ENCODE measurements around the gene NME7.
A peak's percentile ranks its signal among the peaks of the same experiment; 100 is the strongest.

NME7 gene

GRCh38 chr1:169245706-169246105 is 121.9 kb downstream of the NME7 start:
- H3K9me3 ChIP-seq (ENCODE audit: low read depth, low read length), result no peaks in the 10 kb centered on the region
- H3K4me3 ChIP-seq, result no peak overlapping the region
- H3K36me3 ChIP-seq (ENCODE audit: insufficient read depth, low read length), result no peaks in the 10 kb centered on the region
- H3K9ac ChIP-seq (ENCODE audit: insufficient read length), result no peak overlapping the region
- no peak for TF ChIP-seq POLR2AphosphoS5 (IDR thresholded peaks at IDR 0.05; ENCODE audit: borderline replicate concordance, low read depth, low read length)
- no peak for TF ChIP-seq EZH2 (IDR thresholded peaks at IDR 0.05)
- no peak for TF ChIP-seq FOXP2 (optimal IDR thresholded peaks at IDR 0.05; ENCODE audit: control extremely low read depth, extremely low read length, insufficient read depth)
- no peak for DNase-seq (ENCODE audit: low read depth, low spot score)
- no peak overlapping the region for H3K27ac ChIP-seq

- no peak for DNase-seq (ENCODE audit: low read depth, low spot score)
- no peak for TF ChIP-seq FOXP2 (optimal IDR thresholded peaks at IDR 0.05; ENCODE audit: control extremely low read depth, extremely low read length, insufficient read depth)
- no peak for TF ChIP-seq POLR2AphosphoS5 (IDR thresholded peaks at IDR 0.05; ENCODE audit: borderline replicate concordance, low read depth, low read length)
- no peak for TF ChIP-seq EZH2 (IDR thresholded peaks at IDR 0.05)
- H3K27ac ChIP-seq, result no peak overlapping the region
- no peaks in the 10 kb centered on the region for H3K36me3 ChIP-seq (ENCODE audit: insufficient read depth, low read length)
- H3K9me3 ChIP-seq (ENCODE audit: low read depth, low read length), result no peaks in the 10 kb centered on the region
- H3K4me3 ChIP-seq, result no peak overlapping the region
- H3K9ac ChIP-seq (ENCODE audit: insufficient read length), result no peak overlapping the region
These were observed 127.0 kb downstream of the NME7 start for GRCh38 chr1:169240449-169241232.

- TF ChIP-seq EZH2 (IDR thresholded peaks at IDR 0.05) (no peak), FOXP2 (optimal IDR thresholded peaks at IDR 0.05; ENCODE audit: control extremely low read depth, extremely low read length, insufficient read depth) (no peak), POLR2AphosphoS5 (IDR thresholded peaks at IDR 0.05; ENCODE audit: borderline replicate concordance, low read depth, low read length) (no peak)
These were observed 130.7 kb downstream of the NME7 start for GRCh38 chr1:169236880-169237279.

GRCh38 chr1:169236143-169236542 is 131.5 kb downstream of the NME7 start:
- Histone ChIP-seq H3K36me3 (ENCODE audit: insufficient read depth, low read length) (no peaks in the 10 kb centered on the region), H3K9me3 (ENCODE audit: low read depth, low read length) (no peaks in the 10 kb centered on the region), H3K9ac (ENCODE audit: insufficient read length) (no peak overlapping the region), H3K27ac (peak overlapping the region; percentile 63; the same call in 1 of the 2 replicates), H3K4me3 (no peak overlapping the region)
- no peak for DNase-seq (ENCODE audit: low read depth, low spot score)
- TF ChIP-seq EZH2 (IDR thresholded peaks at IDR 0.05), result no peak
- TF ChIP-seq FOXP2 (optimal IDR thresholded peaks at IDR 0.05; ENCODE audit: control extremely low read depth, extremely low read length, insufficient read depth), result no peak
- TF ChIP-seq POLR2AphosphoS5 (IDR thresholded peaks at IDR 0.05; ENCODE audit: borderline replicate concordance, low read depth, low read length), result no peak

More at GRCh38 chr1:169236880-169237279, 130.7 kb downstream of the NME7 start:
- no peaks in the 10 kb centered on the region for H3K9me3 ChIP-seq (ENCODE audit: low read depth, low read length)
- no peak overlapping the region for H3K9ac ChIP-seq (ENCODE audit: insufficient read length)
- H3K4me3 ChIP-seq, result no peak overlapping the region
- no peaks in the 10 kb centered on the region for H3K36me3 ChIP-seq (ENCODE audit: insufficient read depth, low read length)
- DNase-seq (ENCODE audit: low read depth, low spot score), result no peak
- no peak overlapping the region for H3K27ac ChIP-seq

- Histone ChIP-seq H3K36me3 (ENCODE audit: insufficient read depth, low read length) (no peaks in the 10 kb centered on the region), H3K9me3 (ENCODE audit: low read depth, low read length) (no peaks in the 10 kb centered on the region), H3K27ac (peak overlapping the region; percentile 63; the same call in 1 of the 2 replicates), H3K9ac (ENCODE audit: insufficient read length) (no peak overlapping the region), H3K4me3 (no peak overlapping the region)
- no peak for DNase-seq (ENCODE audit: low read depth, low spot score)
- no peak for TF ChIP-seq FOXP2 (optimal IDR thresholded peaks at IDR 0.05; ENCODE audit: control extremely low read depth, extremely low read length, insufficient read depth)
- no peak for TF ChIP-seq POLR2AphosphoS5 (IDR thresholded peaks at IDR 0.05; ENCODE audit: borderline replicate concordance, low read depth, low read length)
- TF ChIP-seq EZH2 (IDR thresholded peaks at IDR 0.05), result no peak
These were observed 132.0 kb downstream of the NME7 start for GRCh38 chr1:169235568-169235967.

GRCh38 chr1:169234780-169235179 is 132.8 kb downstream of the NME7 start:
- H3K4me3 ChIP-seq, result no peak overlapping the region
- no peaks in the 10 kb centered on the region for H3K9me3 ChIP-seq (ENCODE audit: low read depth, low read length)
- no peak for DNase-seq (ENCODE audit: low read depth, low spot score)
- H3K27ac ChIP-seq, result no peak overlapping the region
- TF ChIP-seq FOXP2 (optimal IDR thresholded peaks at IDR 0.05; ENCODE audit: control extremely low read depth, extremely low read length, insufficient read depth), result no peak
- TF ChIP-seq EZH2 (IDR thresholded peaks at IDR 0.05), result no peak
- no peak for TF ChIP-seq POLR2AphosphoS5 (IDR thresholded peaks at IDR 0.05; ENCODE audit: borderline replicate concordance, low read depth, low read length)
- H3K9ac ChIP-seq (ENCODE audit: insufficient read length), result no peak overlapping the region
- H3K36me3 ChIP-seq (ENCODE audit: insufficient read depth, low read length), result no peaks in the 10 kb centered on the region

- no peak for DNase-seq (ENCODE audit: low read depth, low spot score)
- H3K9ac ChIP-seq (ENCODE audit: insufficient read length), result no peak overlapping the region
These were observed 150.0 kb downstream of the NME7 start for GRCh38 chr1:169217636-169218035.

GRCh38 chr1:169214598-169214997 is 153.0 kb downstream of the NME7 start:
- H3K9ac ChIP-seq (ENCODE audit: insufficient read length), result no peak overlapping the region
- TF ChIP-seq FOXP2 (optimal IDR thresholded peaks at IDR 0.05; ENCODE audit: control extremely low read depth, extremely low read length, insufficient read depth), result no peak
- TF ChIP-seq POLR2AphosphoS5 (IDR thresholded peaks at IDR 0.05; ENCODE audit: borderline replicate concordance, low read depth, low read length), result no peak
- no peak for TF ChIP-seq EZH2 (IDR thresholded peaks at IDR 0.05)
- no peak overlapping the region for H3K27ac ChIP-seq
- H3K4me3 ChIP-seq, result no peak overlapping the region
- no peaks in the 10 kb centered on the region for H3K36me3 ChIP-seq (ENCODE audit: insufficient read depth, low read length)
- no peak for DNase-seq (ENCODE audit: low read depth, low spot score)
- H3K9me3 ChIP-seq (ENCODE audit: low read depth, low read length), result no peaks in the 10 kb centered on the region

More at GRCh38 chr1:169217636-169218035, 150.0 kb downstream of the NME7 start:
- no peaks in the 10 kb centered on the region for H3K36me3 ChIP-seq (ENCODE audit: insufficient read depth, low read length)
- TF ChIP-seq POLR2AphosphoS5 (IDR thresholded peaks at IDR 0.05; ENCODE audit: borderline replicate concordance, low read depth, low read length) (no peak), FOXP2 (optimal IDR thresholded peaks at IDR 0.05; ENCODE audit: control extremely low read depth, extremely low read length, insufficient read depth) (no peak), EZH2 (IDR thresholded peaks at IDR 0.05) (no peak)
- no peak overlapping the region for H3K27ac ChIP-seq
- no peaks in the 10 kb centered on the region for H3K9me3 ChIP-seq (ENCODE audit: low read depth, low read length)
- no peak overlapping the region for H3K4me3 ChIP-seq
